Renal cortical epithelial cell (primary cell): ENCODE data around the gene TTC38. TPM values are rescaled to one million over a fixed set of nuclear protein-coding genes. Genes with fewer than 3 reads are reported as not detected.

Experiments
- DNase-seq: peaks from one replicate; pipeline ENCODE4 v3.0.0-alpha.2; 2011; ENCODE audit warnings: low read depth
- total RNA-seq: library from RNA; depleted of rRNA; stranded (reverse); fragments of >200 nt; gene quantifications from 2 replicates; pipeline ENCODE4 v1.2.3, GENCODE V29; 2014

Gene TTC38
- total RNA-seq, result 20.1 and 31.8 TPM in 2 replicates

GRCh38 chr22:46267431-46268279 is at the start of gene TTC38:
Gene TTC38, plus strand, starts transcription at chr22:46268008. Its CDS starts 32 bp downstream, at chr22:46268040.
- DNase-seq, result peak; percentile 36

- no peak for DNase-seq
Observed at GRCh38 chr22:46219636-46220035, 48.2 kb upstream of the TTC38 start.

- no peak for DNase-seq
Observed at GRCh38 chr22:46220921-46221320, 46.9 kb upstream of the TTC38 start.

- no peak for DNase-seq
Observed at GRCh38 chr22:46224044-46224897, 43.5 kb upstream of the TTC38 start.

GRCh38 chr22:46224898-46225290 is 42.9 kb upstream of the TTC38 start:
- no peak for DNase-seq

- no peak for DNase-seq
Observed at GRCh38 chr22:46225631-46226030, 42.2 kb upstream of the TTC38 start.

- DNase-seq, result no peak
Observed at GRCh38 chr22:46226577-46226976, 41.2 kb upstream of the TTC38 start.

- DNase-seq, result no peak
Observed at GRCh38 chr22:46229701-46230100, 38.1 kb upstream of the TTC38 start.

GRCh38 chr22:46230262-46230901 is 37.4 kb upstream of the TTC38 start:
- DNase-seq, result no peak

GRCh38 chr22:46233231-46233630 is 34.6 kb upstream of the TTC38 start:
- DNase-seq, result peak; percentile 79

GRCh38 chr22:46234969-46235368 is 32.8 kb upstream of the TTC38 start:
- no peak for DNase-seq

- DNase-seq, result no peak
Observed at GRCh38 chr22:46237453-46238124, 30.2 kb upstream of the TTC38 start.

- no peak for DNase-seq
Observed at GRCh38 chr22:46238541-46238940, 29.3 kb upstream of the TTC38 start.

GRCh38 chr22:46239261-46240048 is 28.4 kb upstream of the TTC38 start:
- DNase-seq, result no peak

GRCh38 chr22:46240073-46240472 is 27.7 kb upstream of the TTC38 start:
- no peak for DNase-seq

- no peak for DNase-seq
Observed at GRCh38 chr22:46240506-46240905, 27.3 kb upstream of the TTC38 start.

- DNase-seq, result no peak
Observed at GRCh38 chr22:46240907-46241306, 26.9 kb upstream of the TTC38 start.

- DNase-seq, result no peak
Observed at GRCh38 chr22:46241396-46242007, 26.3 kb upstream of the TTC38 start.

- DNase-seq, result no peak
Observed at GRCh38 chr22:46242076-46242475, 25.7 kb upstream of the TTC38 start.

- no peak for DNase-seq
Observed at GRCh38 chr22:46244771-46245170, 23.0 kb upstream of the TTC38 start.
